ENCODE data around the gene PFKFB4. TPM values are rescaled to one million over a fixed set of nuclear protein-coding genes. Genes with fewer than 3 reads are reported as not detected.
"Not testable (repeated sequence)": the region's sequence is repeated elsewhere in the genome, so short reads cannot be mapped to it uniquely, and the experiment has no call there.

The PFKFB4 gene
- total RNA-seq, 1 donor from 2014 or later = 19.9 TPM

- no peak for DNase-seq (ENCODE audit: low spot score)
- TF ChIP-seq, protein P1, sequence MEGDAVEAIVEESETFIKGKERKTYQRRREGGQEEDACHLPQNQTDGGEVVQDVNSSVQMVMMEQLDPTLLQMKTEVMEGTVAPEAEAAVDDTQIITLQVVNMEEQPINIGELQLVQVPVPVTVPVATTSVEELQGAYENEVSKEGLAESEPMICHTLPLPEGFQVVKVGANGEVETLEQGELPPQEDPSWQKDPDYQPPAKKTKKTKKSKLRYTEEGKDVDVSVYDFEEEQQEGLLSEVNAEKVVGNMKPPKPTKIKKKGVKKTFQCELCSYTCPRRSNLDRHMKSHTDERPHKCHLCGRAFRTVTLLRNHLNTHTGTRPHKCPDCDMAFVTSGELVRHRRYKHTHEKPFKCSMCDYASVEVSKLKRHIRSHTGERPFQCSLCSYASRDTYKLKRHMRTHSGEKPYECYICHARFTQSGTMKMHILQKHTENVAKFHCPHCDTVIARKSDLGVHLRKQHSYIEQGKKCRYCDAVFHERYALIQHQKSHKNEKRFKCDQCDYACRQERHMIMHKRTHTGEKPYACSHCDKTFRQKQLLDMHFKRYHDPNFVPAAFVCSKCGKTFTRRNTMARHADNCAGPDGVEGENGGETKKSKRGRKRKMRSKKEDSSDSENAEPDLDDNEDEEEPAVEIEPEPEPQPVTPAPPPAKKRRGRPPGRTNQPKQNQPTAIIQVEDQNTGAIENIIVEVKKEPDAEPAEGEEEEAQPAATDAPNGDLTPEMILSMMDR (IDR thresholded peaks at IDR 0.05) = no peak
- Mint-ChIP-seq H3K9me3 (ENCODE audit: low read depth) (peaks cover 2% of the 10 kb centered on the region), H3K36me3 (ENCODE audit: low read depth) (peaks cover 12% of the 10 kb centered on the region), H3K27ac (ENCODE audit: unreplicated experiment) (no peak overlapping the region), H3K4me3 (ENCODE audit: unreplicated experiment) (no peak overlapping the region), H3K27me3 (ENCODE audit: low read depth) (no peaks in the 10 kb centered on the region), H3K4me1 (ENCODE audit: low read depth) (no peaks in the 10 kb centered on the region)
Observed at GRCh38 chr3:48493203-48493501, 63.5 kb downstream of the PFKFB4 start.

GRCh38 chr3:48492461-48493202, 64.0 kb downstream of the PFKFB4 start:
- no peak for DNase-seq (ENCODE audit: low spot score)
- Mint-ChIP-seq H3K4me1 (ENCODE audit: low read depth) (no peaks in the 10 kb centered on the region), H3K27me3 (ENCODE audit: low read depth) (no peaks in the 10 kb centered on the region), H3K4me3 (ENCODE audit: unreplicated experiment) (no peak overlapping the region), H3K27ac (ENCODE audit: unreplicated experiment) (no peak overlapping the region), H3K36me3 (ENCODE audit: low read depth) (peaks cover 9% of the 10 kb centered on the region), H3K9me3 (ENCODE audit: low read depth) (no peaks in the 10 kb centered on the region)
- TF ChIP-seq, protein P1 (IDR thresholded peaks at IDR 0.05) = no peak

- H3K36me3 Mint-ChIP-seq (ENCODE audit: low read depth) = no peaks in the 10 kb centered on the region
- H3K27me3 Mint-ChIP-seq (ENCODE audit: low read depth) = no peaks in the 10 kb centered on the region
- no peaks in the 10 kb centered on the region for H3K4me1 Mint-ChIP-seq (ENCODE audit: low read depth)
- no peaks in the 10 kb centered on the region for H3K9me3 Mint-ChIP-seq (ENCODE audit: low read depth)
- TF ChIP-seq, protein P1 (IDR thresholded peaks at IDR 0.05) = no peak
- DNase-seq (ENCODE audit: low spot score) = no peak
- H3K4me3 Mint-ChIP-seq (ENCODE audit: unreplicated experiment) = no peak overlapping the region
- H3K27ac Mint-ChIP-seq (ENCODE audit: unreplicated experiment) = no peak overlapping the region
Observed at GRCh38 chr3:48486952-48487351, 69.7 kb downstream of the PFKFB4 start.

GRCh38 chr3:48482822-48483221, 73.8 kb downstream of the PFKFB4 start:
- not testable (repeated sequence) for H3K9me3 Mint-ChIP-seq (ENCODE audit: low read depth); H3K27ac Mint-ChIP-seq (ENCODE audit: unreplicated experiment); H3K4me1 Mint-ChIP-seq (ENCODE audit: low read depth); H3K4me3 Mint-ChIP-seq (ENCODE audit: unreplicated experiment); H3K36me3 Mint-ChIP-seq (ENCODE audit: low read depth); DNase-seq (ENCODE audit: low spot score); H3K27me3 Mint-ChIP-seq (ENCODE audit: low read depth)

GRCh38 chr3:48480891-48481290, 75.7 kb downstream of the PFKFB4 start:
- not testable (repeated sequence) for H3K27ac Mint-ChIP-seq (ENCODE audit: unreplicated experiment); H3K27me3 Mint-ChIP-seq (ENCODE audit: low read depth); H3K4me1 Mint-ChIP-seq (ENCODE audit: low read depth); H3K4me3 Mint-ChIP-seq (ENCODE audit: unreplicated experiment); H3K36me3 Mint-ChIP-seq (ENCODE audit: low read depth); H3K9me3 Mint-ChIP-seq (ENCODE audit: low read depth); DNase-seq (ENCODE audit: low spot score)

DNA sequence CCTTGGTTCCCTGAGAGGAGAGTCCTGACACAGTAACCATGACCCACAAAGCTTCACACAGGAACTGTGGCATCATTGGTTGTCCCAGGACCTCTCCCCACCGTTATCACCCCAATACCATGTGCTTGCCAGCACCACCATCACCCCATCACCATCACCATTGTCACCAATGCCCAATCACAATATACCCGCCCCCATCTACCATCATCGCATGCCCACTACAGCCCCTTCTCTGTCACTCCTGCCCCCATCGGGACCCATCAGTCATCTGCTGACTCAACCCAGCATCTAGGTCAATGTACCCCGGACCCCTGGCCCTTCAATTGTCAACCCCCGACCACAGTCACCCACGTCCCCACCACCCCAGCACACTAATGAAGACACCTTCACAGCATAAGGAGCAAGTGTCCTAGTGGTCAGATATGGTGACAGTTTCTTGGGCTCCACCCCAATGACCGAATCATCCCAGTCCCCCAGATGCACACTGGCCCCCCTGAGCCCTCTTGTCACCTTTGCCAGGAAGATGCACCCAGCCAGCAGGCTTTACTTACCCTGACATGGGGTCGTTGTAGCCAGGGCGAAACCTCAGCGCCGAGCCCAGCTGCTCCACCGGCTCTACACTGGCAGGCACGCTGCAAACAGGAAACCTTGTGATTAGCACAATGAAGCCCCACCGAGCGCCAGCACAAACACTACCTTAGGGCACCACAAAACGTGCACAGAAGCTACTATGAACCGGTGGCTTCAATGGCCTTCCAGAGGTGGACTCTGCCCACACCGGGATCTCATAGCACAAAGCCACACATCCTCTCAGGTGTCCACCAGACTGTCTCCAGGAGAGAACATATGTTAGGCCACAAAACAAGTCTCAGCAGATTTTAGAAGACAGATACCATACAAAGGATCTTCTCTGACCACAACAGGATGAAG, 77.7 kb downstream of the PFKFB4 start:
- TF ChIP-seq, protein P1 (IDR thresholded peaks at IDR 0.05) = no peak
- no peak overlapping the region for H3K27ac Mint-ChIP-seq (ENCODE audit: unreplicated experiment)
- H3K4me1 Mint-ChIP-seq (ENCODE audit: low read depth) = no peaks in the 10 kb centered on the region
- no peak overlapping the region for H3K4me3 Mint-ChIP-seq (ENCODE audit: unreplicated experiment)
- no peaks in the 10 kb centered on the region for H3K27me3 Mint-ChIP-seq (ENCODE audit: low read depth)
- H3K9me3 Mint-ChIP-seq (ENCODE audit: low read depth) = no peaks in the 10 kb centered on the region
- DNase-seq (ENCODE audit: low spot score) = no peak
- peaks cover 4% of the 10 kb centered on the region for H3K36me3 Mint-ChIP-seq (ENCODE audit: low read depth)
